Heart left ventricle (tissue), 13 donors: ENCODE measurements around the gene RPS2.

ENCODE experiments used
- POLR2A ChIP-seq, 2 donors: fragments of 450-650 bp; IDR thresholded peaks; one replicate each; pipeline ENCODE4 v1.6.1; 2017; ENCODE audit warnings: antibody characterized with exemption in 2 of 2, mild to moderate bottlenecking in 2 of 2, moderate library complexity in 2 of 2
- TF ChIP-seq, protein P1 (sequence below), 12 donors: fragments of 200-600 bp; sonication (generic) in 4 of 12; IDR thresholded peaks; one replicate each; pipeline versions ENCODE4 v1.5.0 to v1.8.0; 2018 to 2022; ENCODE audit warnings: antibody characterized with exemption in 12 of 12, mild to moderate bottlenecking in 5 of 12
- donor health status: ischemic (EF 13 %, LVEDD 7.1; RV severe dilation, severe dysfunction).
- donor health status: DM: no; HTN: yes; CAD: no.
- donor health status: DM: no; HTN: no; CAD: no.
- donor health status: ischemic (EF 25% LVEDD 6.9; RV normal size, moderate dysfunction).
- donor health status: ischemic (EF 25% LVEDD 5.7; RV mildly dilated, moderate dysfunction).
- donor health status: ischemic (EF 35%, LVEDD 5.7; RV mildly dilated, moderate dysfunction).
- donor health status: nonischemic (EF 11% LVEDD 7.7; RV severe dilation, severe dysfunction).
- donor health status: DM: yes; HTN: yes; CAD: no.
- donor health status: PGD.
- donor health status: ischemic (EF 29% LVEDD 5.4; RV normal size, mild dysfunction).
- donor health status: nonischemic (EF 23%, LVEDD 6.1; RV moderate dilation, normal function).

DNA sequence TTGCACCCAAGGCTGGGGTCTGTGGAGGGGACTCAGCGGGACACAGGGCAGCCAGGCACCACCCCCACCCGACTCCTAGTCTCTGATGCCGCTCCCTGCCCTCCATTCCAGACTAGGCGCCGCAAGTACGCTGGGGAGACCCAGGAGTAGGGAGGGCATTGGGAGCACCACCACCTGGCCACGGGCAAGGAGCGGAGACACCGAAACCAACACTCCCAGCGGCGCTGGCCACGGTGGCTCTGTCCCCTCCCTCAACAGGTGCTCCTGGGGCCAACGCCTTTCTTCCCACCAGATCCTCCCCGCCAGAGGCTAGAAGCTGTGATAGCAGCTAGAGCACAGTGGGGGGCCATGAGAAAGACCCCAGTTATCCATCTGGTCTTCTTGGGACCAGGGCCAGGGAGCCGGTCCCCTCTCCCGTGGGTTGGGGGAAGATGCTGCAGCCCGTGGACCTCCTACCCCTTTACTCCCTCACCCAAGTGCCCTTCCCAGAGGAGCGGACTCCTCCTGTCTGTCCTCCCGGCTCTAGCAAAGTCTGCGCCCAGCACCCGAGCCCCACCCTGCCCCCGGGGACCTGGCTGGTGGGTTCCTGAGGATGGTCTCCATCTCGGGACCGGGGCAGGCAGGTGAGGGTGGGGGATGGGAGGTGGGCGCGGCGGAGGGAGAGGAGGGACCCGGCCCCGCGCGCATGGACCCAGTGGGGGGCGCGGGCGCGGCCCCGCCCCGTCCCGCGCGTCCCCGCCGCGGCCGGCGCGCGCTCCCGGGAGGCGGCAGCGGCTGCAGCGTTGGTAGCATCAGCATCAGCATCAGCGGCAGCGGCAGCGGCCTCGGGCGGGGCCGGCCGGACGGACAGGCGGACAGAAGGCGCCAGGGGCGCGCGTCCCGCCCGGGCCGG is 24.8 kb upstream of the RPS2 start, which contains the start of gene SYNGR3:
- TF ChIP-seq, protein P1, sequence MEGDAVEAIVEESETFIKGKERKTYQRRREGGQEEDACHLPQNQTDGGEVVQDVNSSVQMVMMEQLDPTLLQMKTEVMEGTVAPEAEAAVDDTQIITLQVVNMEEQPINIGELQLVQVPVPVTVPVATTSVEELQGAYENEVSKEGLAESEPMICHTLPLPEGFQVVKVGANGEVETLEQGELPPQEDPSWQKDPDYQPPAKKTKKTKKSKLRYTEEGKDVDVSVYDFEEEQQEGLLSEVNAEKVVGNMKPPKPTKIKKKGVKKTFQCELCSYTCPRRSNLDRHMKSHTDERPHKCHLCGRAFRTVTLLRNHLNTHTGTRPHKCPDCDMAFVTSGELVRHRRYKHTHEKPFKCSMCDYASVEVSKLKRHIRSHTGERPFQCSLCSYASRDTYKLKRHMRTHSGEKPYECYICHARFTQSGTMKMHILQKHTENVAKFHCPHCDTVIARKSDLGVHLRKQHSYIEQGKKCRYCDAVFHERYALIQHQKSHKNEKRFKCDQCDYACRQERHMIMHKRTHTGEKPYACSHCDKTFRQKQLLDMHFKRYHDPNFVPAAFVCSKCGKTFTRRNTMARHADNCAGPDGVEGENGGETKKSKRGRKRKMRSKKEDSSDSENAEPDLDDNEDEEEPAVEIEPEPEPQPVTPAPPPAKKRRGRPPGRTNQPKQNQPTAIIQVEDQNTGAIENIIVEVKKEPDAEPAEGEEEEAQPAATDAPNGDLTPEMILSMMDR (IDR thresholded peaks at IDR 0.05), result no peak
- no peak for TF ChIP-seq POLR2A (IDR thresholded peaks at IDR 0.05)
